ENCODE measurements around the gene CA10.

CA10 gene

DNA sequence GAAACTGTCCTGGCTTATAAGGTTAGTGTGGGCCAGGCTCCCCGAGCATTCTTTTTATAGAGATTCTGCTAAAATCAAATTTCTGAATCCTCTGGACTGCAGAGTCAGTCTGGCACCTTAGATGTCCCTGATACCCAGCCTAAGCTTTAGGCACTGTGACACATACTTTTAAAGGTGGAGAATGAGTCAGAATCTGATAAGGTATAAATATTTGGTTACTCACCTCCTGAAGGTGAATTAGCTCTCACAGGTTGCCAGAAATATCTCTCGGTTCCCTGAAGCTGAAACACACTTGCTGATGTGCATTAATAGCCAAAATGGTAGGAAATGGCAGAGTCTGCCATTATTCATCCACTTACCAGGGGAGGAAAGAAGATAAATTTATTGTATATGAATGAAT is 451.3 kb downstream of the CA10 start:
- H3K27me3 ChIP-seq (ENCODE audit: insufficient read depth, low read length, poor library complexity, severe bottlenecking), result no peaks in the 10 kb centered on the region
- no peaks in the 10 kb centered on the region for H3K36me3 ChIP-seq (ENCODE audit: insufficient read depth, low read length)
- H3K4me1 ChIP-seq (ENCODE audit: insufficient read depth, low read length, poor library complexity, severe bottlenecking), result no peaks in the 10 kb centered on the region
- no peaks in the 10 kb centered on the region for H3F3A ChIP-seq (ENCODE audit: low read depth)
- H3K9ac ChIP-seq (ENCODE audit: low read depth, low read length, poor library complexity, severe bottlenecking), result no peak overlapping the region
- no peaks in the 10 kb centered on the region for H3K9me2 ChIP-seq (replicated peaks; ENCODE audit: low read depth, low read length)
- TF ChIP-seq, protein P1, sequence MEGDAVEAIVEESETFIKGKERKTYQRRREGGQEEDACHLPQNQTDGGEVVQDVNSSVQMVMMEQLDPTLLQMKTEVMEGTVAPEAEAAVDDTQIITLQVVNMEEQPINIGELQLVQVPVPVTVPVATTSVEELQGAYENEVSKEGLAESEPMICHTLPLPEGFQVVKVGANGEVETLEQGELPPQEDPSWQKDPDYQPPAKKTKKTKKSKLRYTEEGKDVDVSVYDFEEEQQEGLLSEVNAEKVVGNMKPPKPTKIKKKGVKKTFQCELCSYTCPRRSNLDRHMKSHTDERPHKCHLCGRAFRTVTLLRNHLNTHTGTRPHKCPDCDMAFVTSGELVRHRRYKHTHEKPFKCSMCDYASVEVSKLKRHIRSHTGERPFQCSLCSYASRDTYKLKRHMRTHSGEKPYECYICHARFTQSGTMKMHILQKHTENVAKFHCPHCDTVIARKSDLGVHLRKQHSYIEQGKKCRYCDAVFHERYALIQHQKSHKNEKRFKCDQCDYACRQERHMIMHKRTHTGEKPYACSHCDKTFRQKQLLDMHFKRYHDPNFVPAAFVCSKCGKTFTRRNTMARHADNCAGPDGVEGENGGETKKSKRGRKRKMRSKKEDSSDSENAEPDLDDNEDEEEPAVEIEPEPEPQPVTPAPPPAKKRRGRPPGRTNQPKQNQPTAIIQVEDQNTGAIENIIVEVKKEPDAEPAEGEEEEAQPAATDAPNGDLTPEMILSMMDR (conservative IDR thresholded peaks at IDR 0.05; ENCODE audit: low read length), result no peak
- H3K4me3 ChIP-seq (ENCODE audit: low read length, poor library complexity, severe bottlenecking), result no peak overlapping the region
- H2AFZ ChIP-seq (ENCODE audit: low read length), result no peak overlapping the region
- H3K79me2 ChIP-seq (ENCODE audit: insufficient read depth, low read length), result no peaks in the 10 kb centered on the region
- H4K20me1 ChIP-seq (ENCODE audit: insufficient read depth, low read length, poor library complexity, severe bottlenecking), result no peaks in the 10 kb centered on the region
- no peak overlapping the region for H3K4me2 ChIP-seq (ENCODE audit: low read depth, low read length, poor library complexity, severe bottlenecking)
- no peaks in the 10 kb centered on the region for H3K9me3 ChIP-seq (ENCODE audit: insufficient read depth, low read depth, low read length)

- TF ChIP-seq, protein P1 (conservative IDR thresholded peaks at IDR 0.05; ENCODE audit: low read length), result no peak
- no peak for TF ChIP-seq EZH2phosphoT487 (IDR thresholded peaks at IDR 0.05; ENCODE audit: borderline replicate concordance)
- H3K9ac ChIP-seq (ENCODE audit: low read depth, low read length, poor library complexity, severe bottlenecking), result no peak overlapping the region
- no peaks in the 10 kb centered on the region for H3K4me1 ChIP-seq (ENCODE audit: insufficient read depth, low read length, poor library complexity, severe bottlenecking)
- no peaks in the 10 kb centered on the region for H3K9me2 ChIP-seq (replicated peaks; ENCODE audit: low read depth, low read length)
- no peak overlapping the region for H3K4me2 ChIP-seq (ENCODE audit: low read depth, low read length, poor library complexity, severe bottlenecking)
- H4K20me1 ChIP-seq (ENCODE audit: insufficient read depth, low read length, poor library complexity, severe bottlenecking), result no peaks in the 10 kb centered on the region
- H2AFZ ChIP-seq (ENCODE audit: low read length), result no peak overlapping the region
- H3K36me3 ChIP-seq (ENCODE audit: insufficient read depth, low read length), result no peaks in the 10 kb centered on the region
- no peaks in the 10 kb centered on the region for H3F3A ChIP-seq (ENCODE audit: low read depth)
- no peaks in the 10 kb centered on the region for H3K79me2 ChIP-seq (ENCODE audit: insufficient read depth, low read length)
- no peaks in the 10 kb centered on the region for H3K9me3 ChIP-seq (ENCODE audit: insufficient read depth, low read depth, low read length)
- no peaks in the 10 kb centered on the region for H3K27me3 ChIP-seq (ENCODE audit: insufficient read depth, low read length, poor library complexity, severe bottlenecking)
- H3K4me3 ChIP-seq (ENCODE audit: low read length, poor library complexity, severe bottlenecking), result no peak overlapping the region
These were observed 452.4 kb downstream of the CA10 start for GRCh38 chr17:51706093-51706492.

DNA sequence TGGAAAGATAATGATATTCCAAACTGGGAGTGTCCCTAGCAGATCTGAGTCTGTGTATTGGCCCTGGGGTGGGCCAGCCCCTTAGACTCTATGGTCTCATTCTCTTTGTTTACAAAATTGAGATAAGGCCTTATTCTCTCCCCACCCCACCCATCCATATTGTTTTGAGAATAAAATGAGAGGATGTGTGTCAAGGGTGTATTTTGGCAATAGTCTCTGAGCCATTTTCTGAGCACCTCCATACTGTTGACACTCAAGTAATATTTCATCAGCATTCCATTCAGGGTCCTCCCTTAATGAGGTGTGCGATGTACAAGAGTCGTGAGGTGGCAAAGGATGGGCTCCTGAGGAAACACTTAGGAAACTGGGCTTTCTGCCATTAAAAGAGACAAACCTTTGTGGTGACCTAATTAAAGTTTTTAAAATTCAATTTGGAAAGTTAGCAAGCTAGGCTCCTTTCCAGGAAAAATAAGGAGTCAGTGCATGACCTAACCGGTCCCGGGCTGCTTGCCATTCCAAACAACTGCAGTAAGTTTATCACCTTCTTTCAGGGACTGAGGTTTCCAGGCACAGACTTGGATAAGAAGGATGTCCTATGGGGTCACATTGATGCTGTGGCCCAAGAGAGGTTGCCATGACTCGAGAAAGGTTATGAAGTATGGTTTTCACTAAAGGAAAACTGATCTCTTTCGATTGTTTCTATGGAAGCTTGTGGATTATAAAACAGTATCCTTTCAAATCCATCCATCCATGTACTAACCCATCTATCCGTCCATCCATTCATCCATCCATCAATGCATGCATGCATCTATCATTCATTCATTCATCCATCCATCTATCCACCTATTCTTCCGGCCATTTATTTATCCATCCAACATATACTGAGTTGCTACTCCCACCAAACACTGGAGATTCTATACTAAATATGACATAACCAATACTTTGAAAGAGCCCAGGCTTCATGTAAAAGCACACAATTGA is 454.9 kb downstream of the CA10 start:
- TF ChIP-seq, protein P1 (conservative IDR thresholded peaks at IDR 0.05; ENCODE audit: low read length), result no peak
- no peak for TF ChIP-seq EZH2phosphoT487 (IDR thresholded peaks at IDR 0.05; ENCODE audit: borderline replicate concordance)
- Histone ChIP-seq H3K9me2 (replicated peaks; ENCODE audit: low read depth, low read length) (no peaks in the 10 kb centered on the region), H3K9me3 (ENCODE audit: insufficient read depth, low read depth, low read length) (no peaks in the 10 kb centered on the region)

More for the DNA sequence above, 454.9 kb downstream of the CA10 start:
- H3F3A ChIP-seq (ENCODE audit: low read depth), result no peaks in the 10 kb centered on the region
- H3K4me3 ChIP-seq (ENCODE audit: low read length, poor library complexity, severe bottlenecking), result no peak overlapping the region
- H3K27me3 ChIP-seq (ENCODE audit: insufficient read depth, low read length, poor library complexity, severe bottlenecking), result no peaks in the 10 kb centered on the region
- no peaks in the 10 kb centered on the region for H4K20me1 ChIP-seq (ENCODE audit: insufficient read depth, low read length, poor library complexity, severe bottlenecking)
- no peak overlapping the region for H2AFZ ChIP-seq (ENCODE audit: low read length)
- no peaks in the 10 kb centered on the region for H3K36me3 ChIP-seq (ENCODE audit: insufficient read depth, low read length)
- no peak overlapping the region for H3K9ac ChIP-seq (ENCODE audit: low read depth, low read length, poor library complexity, severe bottlenecking)
- H3K79me2 ChIP-seq (ENCODE audit: insufficient read depth, low read length), result no peaks in the 10 kb centered on the region
- no peak overlapping the region for H3K4me2 ChIP-seq (ENCODE audit: low read depth, low read length, poor library complexity, severe bottlenecking)
- H3K4me1 ChIP-seq (ENCODE audit: insufficient read depth, low read length, poor library complexity, severe bottlenecking), result no peaks in the 10 kb centered on the region
